ENCODE data around the gene PITPNB.

DNA sequence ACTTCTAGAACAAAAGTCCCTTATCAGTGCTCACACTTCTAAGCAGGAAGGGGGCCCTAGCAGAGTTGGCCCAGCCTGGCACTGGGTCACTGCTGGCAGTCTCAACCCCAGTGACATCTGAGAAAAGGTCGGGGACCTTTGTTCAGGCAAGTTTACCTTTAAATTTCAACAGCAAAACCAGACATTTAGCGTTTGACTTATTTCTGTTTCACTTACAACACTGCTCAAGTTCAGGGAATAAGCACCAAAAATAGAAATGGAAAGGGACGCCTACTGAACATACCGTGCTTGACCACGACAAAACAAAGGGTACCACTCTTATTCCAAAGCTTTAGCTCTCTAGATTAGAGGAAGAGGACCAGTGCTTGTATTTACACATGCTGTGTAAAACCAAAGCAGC is 26.2 kb downstream of the PITPNB start:
- TF ChIP-seq, protein P1, sequence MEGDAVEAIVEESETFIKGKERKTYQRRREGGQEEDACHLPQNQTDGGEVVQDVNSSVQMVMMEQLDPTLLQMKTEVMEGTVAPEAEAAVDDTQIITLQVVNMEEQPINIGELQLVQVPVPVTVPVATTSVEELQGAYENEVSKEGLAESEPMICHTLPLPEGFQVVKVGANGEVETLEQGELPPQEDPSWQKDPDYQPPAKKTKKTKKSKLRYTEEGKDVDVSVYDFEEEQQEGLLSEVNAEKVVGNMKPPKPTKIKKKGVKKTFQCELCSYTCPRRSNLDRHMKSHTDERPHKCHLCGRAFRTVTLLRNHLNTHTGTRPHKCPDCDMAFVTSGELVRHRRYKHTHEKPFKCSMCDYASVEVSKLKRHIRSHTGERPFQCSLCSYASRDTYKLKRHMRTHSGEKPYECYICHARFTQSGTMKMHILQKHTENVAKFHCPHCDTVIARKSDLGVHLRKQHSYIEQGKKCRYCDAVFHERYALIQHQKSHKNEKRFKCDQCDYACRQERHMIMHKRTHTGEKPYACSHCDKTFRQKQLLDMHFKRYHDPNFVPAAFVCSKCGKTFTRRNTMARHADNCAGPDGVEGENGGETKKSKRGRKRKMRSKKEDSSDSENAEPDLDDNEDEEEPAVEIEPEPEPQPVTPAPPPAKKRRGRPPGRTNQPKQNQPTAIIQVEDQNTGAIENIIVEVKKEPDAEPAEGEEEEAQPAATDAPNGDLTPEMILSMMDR (IDR thresholded peaks at IDR 0.05), result no peak
- TF ChIP-seq POLR2AphosphoS5 (IDR thresholded peaks at IDR 0.05), result no peak
- no peak for TF ChIP-seq EP300 (IDR thresholded peaks at IDR 0.05)
- TF ChIP-seq POLR2A (IDR thresholded peaks at IDR 0.05), result no peak
